Measurements from ENCODE around the gene KPNA6. TPM values are rescaled to one million over a fixed set of nuclear protein-coding genes. Genes with fewer than 3 reads are reported as not detected.
A peak's percentile ranks its signal among the peaks of the same experiment; 100 is the strongest.

Gene KPNA6
- total and polyA plus RNA-seq, 7 experiments from 2014 or later = 19.5 to 63.7 (median 48.4) TPM

GRCh38 chr1:32204943-32205361, 97.1 kb downstream of the KPNA6 start:
- H3K27ac ChIP-seq (ENCODE audit: low read depth, low read length) = peak overlapping the region; percentile 80
- H3K36me3 Mint-ChIP-seq = peaks cover 0 to 4% (median 0%) of the 10 kb centered on the region in 5 donors
- H3K4me1 Mint-ChIP-seq = peaks cover 22 to 49% (median 39%) of the 10 kb centered on the region in 7 donors
- H3K27me3 ChIP-seq (ENCODE audit: control insufficient read depth in 2 of 2, insufficient read depth in 2 of 2, low read length in 2 of 2) = no peaks in the 10 kb centered on the region
- no peak for DNase-seq
- H3K36me3 ChIP-seq (ENCODE audit: control insufficient read depth in 2 of 3, insufficient read depth in 3 of 3, low read length in 3 of 3) = peaks cover 0 to 16% (median 0%) of the 10 kb centered on the region in 3 experiments
- H3K9me3 Mint-ChIP-seq = no peaks in the 10 kb centered on the region
- no peaks in the 10 kb centered on the region for H3K27me3 Mint-ChIP-seq
- peaks cover 20 to 28% of the 10 kb centered on the region in 2 donors for H3K4me1 ChIP-seq (ENCODE audit: control insufficient read depth in 2 of 2, insufficient read depth in 2 of 2, low read length in 2 of 2)
- H3K9me3 ChIP-seq (ENCODE audit: control insufficient read depth in 2 of 3, low read length in 3 of 3) = no peaks in the 10 kb centered on the region
- peak overlapping the region; percentile 81 for H3K4me3 ChIP-seq (ENCODE audit: low read length)
- CTCF ChIA-PET = interaction anchor here (1.0 to 2.1 kb wide), 2 partner anchors 10 to 44 kb away, joined by 3 to 7 read pairs; no protein-coding TSS in a partner anchor
- POLR2A ChIA-PET = interaction anchor here (1.0 to 4.0 kb wide), 9 partner anchors 10 to 189 kb away, joined by 3 to 18 read pairs (median 6); partner anchors contain the start of genes BSDC1, HDAC1 and MARCKSL1
- ATAC-seq = no peak
- H3K4me3 Mint-ChIP-seq = peak overlapping the region in 9 of 10 donors; percentile 65 to 91 (median 88)
- H3K27ac Mint-ChIP-seq = peak overlapping the region in 8 of 9 donors; percentile 31 to 95 (median 88)
- intact Hi-C loops (cut with micrococcal nuclease) = loop anchor here (1.0 to 10.0 kb wide), 7 partner anchors 17 to 560 kb away; partner anchors contain the start of genes BSDC1 (in 1 of the 2), EIF3I (in 1 of the 2), KHDRBS1 (in 1 of the 2) and PEF1 (in 1 of the 2)

DNA sequence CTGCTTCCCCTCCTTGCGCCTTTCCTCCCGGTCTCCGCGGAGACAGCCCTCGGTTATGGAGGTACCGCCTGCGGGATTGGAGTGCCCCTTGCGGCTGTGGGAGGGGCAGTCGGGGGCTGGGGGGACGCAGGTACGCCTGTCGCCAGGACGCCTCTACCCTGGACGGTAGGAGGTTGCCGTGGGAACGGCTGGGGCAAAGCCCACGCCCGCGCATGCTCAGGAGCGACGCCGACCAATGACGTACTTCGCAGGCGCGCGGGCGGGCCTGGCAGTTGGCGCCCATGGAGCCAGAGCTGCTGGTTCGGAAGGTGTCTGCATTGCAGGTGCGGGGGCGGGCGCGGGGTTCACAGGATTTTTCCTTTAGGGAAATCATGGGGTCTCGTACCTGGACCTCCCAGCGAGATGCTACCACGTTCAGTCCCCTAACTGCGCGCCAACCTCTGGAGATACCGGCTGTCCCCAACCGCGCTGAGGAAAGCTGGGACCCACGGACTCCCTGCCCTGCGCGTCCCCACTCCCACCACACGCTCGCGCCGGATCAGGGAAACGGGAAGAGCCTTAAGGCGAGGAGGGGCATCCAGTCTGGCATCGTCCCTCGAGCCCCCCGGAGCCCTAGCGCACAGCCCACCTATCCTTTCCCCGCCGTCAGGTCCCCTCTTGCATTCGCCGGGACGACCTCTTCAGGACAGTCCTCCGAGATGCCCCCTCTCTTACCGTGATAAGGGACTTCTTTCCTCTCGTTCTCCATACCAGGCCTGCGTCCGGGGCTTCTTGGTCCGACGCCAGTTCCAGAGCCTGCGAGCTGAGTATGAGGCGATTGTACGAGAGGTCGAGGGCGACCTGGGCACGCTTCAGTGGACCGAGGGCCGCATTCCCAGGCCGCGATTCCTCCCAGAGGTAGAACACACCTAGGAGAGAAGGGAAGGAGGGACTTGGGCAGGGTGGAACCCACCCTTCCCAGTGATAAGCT, 97.8 kb downstream of the KPNA6 start, which contains the start of gene IQCC:
IQCC (plus strand) TSS at position 271 of the 970 bp plus-strand sequence; CDS start at position 282, 11 bp downstream.
- intact Hi-C loops (cut with micrococcal nuclease) = loop anchor here (1.0 to 10.0 kb wide), 5 partner anchors 17 to 561 kb away; partner anchors contain the start of genes EIF3I (in 1 of the 2), KHDRBS1 (in 1 of the 2), PEF1 (in 1 of the 2) and TMEM234 (in 1 of the 2)
- Mint-ChIP-seq H3K27me3 (no peaks in the 10 kb centered on the region), H3K4me1 (peaks cover 17 to 45% (median 33%) of the 10 kb centered on the region in 7 donors), H3K9me3 (no peaks in the 10 kb centered on the region), H3K27ac (peak within 1 kb of the TSS; percentile 42 to 95 (median 86)), H3K4me3 (peak within 1 kb of the TSS; percentile 80 to 91 (median 88)), H3K36me3 (peaks cover 0 to 4% (median 0%) of the 10 kb centered on the region in 5 donors)
- CTCF ChIA-PET = interaction anchor here (0.6 to 2.1 kb wide), 5 partner anchors 9 to 194 kb away, joined by 3 to 7 read pairs (median 4); no protein-coding TSS in a partner anchor
- Histone ChIP-seq H3K9me3 (ENCODE audit: control insufficient read depth in 2 of 3, low read length in 3 of 3) (no peaks in the 10 kb centered on the region), H3K27me3 (ENCODE audit: control insufficient read depth in 2 of 2, insufficient read depth in 2 of 2, low read length in 2 of 2) (no peaks in the 10 kb centered on the region), H3K27ac (ENCODE audit: low read depth, low read length) (peak within 1 kb of the TSS; percentile 80), H3K4me1 (ENCODE audit: control insufficient read depth in 2 of 2, insufficient read depth in 2 of 2, low read length in 2 of 2) (peaks cover 18 to 28% of the 10 kb centered on the region in 2 donors), H3K4me3 (ENCODE audit: low read length) (peak within 1 kb of the TSS; percentile 81), H3K36me3 (ENCODE audit: control insufficient read depth in 2 of 3, insufficient read depth in 3 of 3, low read length in 3 of 3) (peaks cover 0 to 12% (median 0%) of the 10 kb centered on the region in 3 experiments)
- ATAC-seq (peak; percentile 77), DNase-seq (peak; percentile 77 to 89 (median 83))
- POLR2A ChIA-PET = interaction anchor here (0.7 to 4.0 kb wide), 12 partner anchors 10 to 189 kb away, joined by 3 to 18 read pairs (median 5); partner anchors contain the start of genes BSDC1, EIF3I, HDAC1 and KPNA6

DNA sequence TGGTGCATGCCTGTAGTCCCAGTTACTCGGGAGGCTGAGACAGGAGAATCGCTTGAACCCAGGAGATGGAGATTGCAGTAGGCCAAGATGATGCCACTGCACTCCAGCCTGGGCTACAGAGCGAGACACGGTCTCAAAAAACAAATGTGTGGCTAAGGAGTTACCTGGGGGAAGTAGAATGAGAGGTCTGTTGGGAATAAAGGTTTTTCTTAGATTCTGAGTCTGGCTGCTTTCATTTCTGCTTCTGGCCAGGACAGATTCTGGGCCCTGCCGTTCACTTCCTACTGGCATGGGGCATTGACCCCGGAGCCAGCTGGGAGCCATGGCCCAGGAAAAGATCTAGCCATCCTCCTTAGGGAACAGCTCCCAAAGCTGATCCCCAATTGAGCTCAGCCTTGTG, 100.6 kb downstream of the KPNA6 start:
- Histone ChIP-seq H3K27ac (ENCODE audit: low read depth, low read length) (no peak overlapping the region), H3K36me3 (ENCODE audit: control insufficient read depth in 2 of 3, insufficient read depth in 3 of 3, low read length in 3 of 3) (peaks cover 0 to 12% (median 0%) of the 10 kb centered on the region in 3 experiments), H3K4me1 (ENCODE audit: control insufficient read depth in 2 of 2, insufficient read depth in 2 of 2, low read length in 2 of 2) (peaks cover 8 to 16% of the 10 kb centered on the region in 2 donors), H3K27me3 (ENCODE audit: control insufficient read depth in 2 of 2, insufficient read depth in 2 of 2, low read length in 2 of 2) (no peaks in the 10 kb centered on the region), H3K9me3 (ENCODE audit: control insufficient read depth in 2 of 3, low read length in 3 of 3) (no peaks in the 10 kb centered on the region), H3K4me3 (ENCODE audit: low read length) (no peak overlapping the region)
- Mint-ChIP-seq H3K36me3 (peaks cover 0 to 4% (median 0%) of the 10 kb centered on the region in 5 donors), H3K4me1 (peaks cover 7 to 28% (median 18%) of the 10 kb centered on the region in 7 donors), H3K9me3 (no peaks in the 10 kb centered on the region), H3K4me3 (peak overlapping the region in 1 of 10 donors; percentile 25), H3K27ac (peak overlapping the region in 1 of 9 donors; percentile 46), H3K27me3 (no peaks in the 10 kb centered on the region)
- DNase-seq (no peak), ATAC-seq (no peak)
- intact Hi-C loops (cut with micrococcal nuclease) = loop anchor here in 1 of 2 donors (10.0 kb wide), 2 partner anchors 194 to 564 kb away; partner anchors contain the start of genes KHDRBS1 and PEF1
- CTCF ChIA-PET = interaction anchor here (0.6 to 1.0 kb wide), 3 partner anchors 40 to 185 kb away, joined by 3 read pairs; partner anchors contain the start of gene MARCKSL1
- POLR2A ChIA-PET = interaction anchor here (0.6 to 0.9 kb wide), 2 partner anchors 82 to 176 kb away, joined by 3 read pairs; no protein-coding TSS in a partner anchor

- no peak within 1 kb of the TSS for H3K27ac ChIP-seq (ENCODE audit: low read depth, low read length)
- H3K9me3 ChIP-seq (ENCODE audit: control insufficient read depth in 2 of 3, low read length in 3 of 3) = no peaks in the 10 kb centered on the region
- Mint-ChIP-seq H3K4me3 (peak within 1 kb of the TSS in 1 of 10 donors; percentile 25), H3K27me3 (no peaks in the 10 kb centered on the region), H3K4me1 (peaks cover 7 to 25% (median 16%) of the 10 kb centered on the region in 7 donors), H3K27ac (peak within 1 kb of the TSS in 7 of 9 donors; percentile 12 to 53 (median 41)), H3K9me3 (no peaks in the 10 kb centered on the region), H3K36me3 (peaks cover 0 to 4% (median 0%) of the 10 kb centered on the region in 5 donors)
- H3K27me3 ChIP-seq (ENCODE audit: control insufficient read depth in 2 of 2, insufficient read depth in 2 of 2, low read length in 2 of 2) = no peaks in the 10 kb centered on the region
- DNase-seq (no peak), ATAC-seq (no peak)
- POLR2A ChIA-PET = interaction anchor here (0.6 to 1.1 kb wide), 3 partner anchors 81 to 176 kb away, joined by 3 read pairs; no protein-coding TSS in a partner anchor
- intact Hi-C loops (cut with micrococcal nuclease) = loop anchor here in 1 of 2 donors (10.0 kb wide), 2 partner anchors 194 to 564 kb away; partner anchors contain the start of genes KHDRBS1 and PEF1
- peaks cover 8 to 16% of the 10 kb centered on the region in 2 donors for H3K4me1 ChIP-seq (ENCODE audit: control insufficient read depth in 2 of 2, insufficient read depth in 2 of 2, low read length in 2 of 2)
- peaks cover 0 to 8% (median 0%) of the 10 kb centered on the region in 3 experiments for H3K36me3 ChIP-seq (ENCODE audit: control insufficient read depth in 2 of 3, insufficient read depth in 3 of 3, low read length in 3 of 3)
- no peak within 1 kb of the TSS for H3K4me3 ChIP-seq (ENCODE audit: low read length)
- CTCF ChIA-PET = interaction anchor here (0.7 to 1.0 kb wide), 2 partner anchors 127 to 185 kb away, joined by 3 read pairs; partner anchors contain the start of gene MARCKSL1
Observed at GRCh38 chr1:32208891-32209328, 101.1 kb downstream of the KPNA6 start, which contains the start of gene DCDC2B. TSS of gene DCDC2B (plus strand) at chr1:32209089. CDS start at chr1:32209094, 5 bp downstream.

GRCh38 chr1:32215629-32216480, 108.0 kb downstream of the KPNA6 start:
- intact Hi-C loops (cut with micrococcal nuclease) = loop anchor here (1.0 kb wide), 5 partner anchors 24 to 198 kb away; no protein-coding TSS in a partner anchor
- peaks cover 0 to 16% (median 4%) of the 10 kb centered on the region in 5 donors for H3K36me3 Mint-ChIP-seq
- ATAC-seq = peak; percentile 92
- Histone ChIP-seq H3K36me3 (ENCODE audit: control insufficient read depth in 2 of 3, insufficient read depth in 3 of 3, low read length in 3 of 3) (peaks cover 0 to 24% (median 0%) of the 10 kb centered on the region in 3 experiments), H3K9me3 (ENCODE audit: control insufficient read depth in 2 of 3, low read length in 3 of 3) (no peaks in the 10 kb centered on the region), H3K27me3 (ENCODE audit: control insufficient read depth in 2 of 2, insufficient read depth in 2 of 2, low read length in 2 of 2) (no peaks in the 10 kb centered on the region), H3K4me3 (ENCODE audit: low read length) (no peak overlapping the region), H3K4me1 (ENCODE audit: control insufficient read depth in 2 of 2, insufficient read depth in 2 of 2, low read length in 2 of 2) (peaks cover under 1 to 12% of the 10 kb centered on the region in 2 donors), H3K27ac (ENCODE audit: low read depth, low read length) (peak overlapping the region; percentile 59)
- peak overlapping the region; percentile 25 to 86 (median 63) for H3K27ac Mint-ChIP-seq
- peaks cover 12 to 31% (median 24%) of the 10 kb centered on the region in 7 donors for H3K4me1 Mint-ChIP-seq
- CTCF ChIA-PET = interaction anchor here (0.6 to 3.6 kb wide), 42 partner anchors 10 to 200 kb away, joined by 3 to 32 read pairs (median 4); partner anchors contain the start of genes BSDC1, CCDC28B, FAM167B and HDAC1
- no peaks in the 10 kb centered on the region for H3K9me3 Mint-ChIP-seq
- peak in 8 of 9 donors; percentile 29 to 63 (median 52) for DNase-seq
- POLR2A ChIA-PET = interaction anchor here (0.8 to 2.7 kb wide), 22 partner anchors 8 to 179 kb away, joined by 3 to 16 read pairs (median 6); partner anchors contain the start of genes BSDC1, CCDC28B, HDAC1 and IQCC
- peak overlapping the region in 6 of 10 donors; percentile 7 to 43 (median 32) for H3K4me3 Mint-ChIP-seq
- no peaks in the 10 kb centered on the region for H3K27me3 Mint-ChIP-seq
